GM23338 (cell line): ENCODE measurements around the gene NSD1.

Source experiments
- CREB1 ChIP-seq: fragments of 250-450 bp; sonication (Bioruptor Pico); IDR thresholded peaks from 2 replicates; pipeline ENCODE4 v1.5.0; 2020; ENCODE audit warnings: low read depth, mild to moderate bottlenecking, moderate library complexity
- CTCF ChIP-seq, 2 experiments: fragments of 200-600 bp in 1 of 2; sonication (generic) in 1 of 2; conservative IDR thresholded peaks; 2 replicates each; pipeline versions ENCODE4 v1.5.1 to v1.6.1; 2016 to 2017; ENCODE audit warnings: antibody characterized with exemption in 2 of 2, low read depth in 2 of 2, mild to moderate bottlenecking in 2 of 2, moderate library complexity in 1 of 2
- ETS1 ChIP-seq: IDR thresholded peaks from 2 replicates; pipeline ENCODE4 v1.6.1; 2016; ENCODE audit warnings: antibody characterized with exemption
- EZH2 ChIP-seq: fragments of 200-600 bp; sonication (generic); IDR thresholded peaks from one replicate; pipeline ENCODE4 v1.8.0; 2017; ENCODE audit warnings: antibody characterized with exemption, mild to moderate bottlenecking, low read depth; ENCODE audit not compliant: unreplicated experiment
- EZH2phosphoT487 ChIP-seq: fragments of 200-600 bp; sonication (generic); IDR thresholded peaks from one replicate; pipeline ENCODE4 v1.8.1; 2018; ENCODE audit warnings: antibody characterized with exemption; ENCODE audit not compliant: unreplicated experiment
- JUNB ChIP-seq: IDR thresholded peaks from one replicate; pipeline ENCODE4 v1.6.1; 2016; ENCODE audit warnings: antibody characterized with exemption; ENCODE audit not compliant: unreplicated experiment
- POLR2AphosphoS5 ChIP-seq: IDR thresholded peaks from 2 replicates; pipeline ENCODE4 v1.6.1; 2016; ENCODE audit warnings: antibody characterized with exemption, low read depth
- REST ChIP-seq: IDR thresholded peaks from one replicate; pipeline ENCODE4 v1.6.1; 2018; ENCODE audit warnings: antibody characterized with exemption; ENCODE audit not compliant: unreplicated experiment
- ZNF462 ChIP-seq: fragments of 250-450 bp; sonication (Bioruptor Pico); IDR thresholded peaks from 2 replicates; pipeline ENCODE4 v1.5.0; 2020; ENCODE audit warnings: mild to moderate bottlenecking, moderate library complexity

- TF ChIP-seq CTCF (conservative IDR thresholded peaks at IDR 0.05; ENCODE audit: low read depth in 2 of 2), result peak; percentile 69 to 79
- peak; percentile 85 for TF ChIP-seq POLR2AphosphoS5
- TF ChIP-seq EZH2, result no peak
- TF ChIP-seq JUNB, result no peak
- no peak for TF ChIP-seq EZH2phosphoT487
- TF ChIP-seq REST, result no peak
- TF ChIP-seq ETS1, result no peak; the same call in 1 of the 2 replicates
- TF ChIP-seq CREB1 (CRISPR knock-in tag), result peak; percentile 60; the same call in 1 of the 2 replicates
- TF ChIP-seq ZNF462 (CRISPR knock-in tag), result no peak
Measured at GRCh38 chr5:177086654-177087397, 46.7 kb upstream of the NSD1 start, which contains the start of gene FGFR4.
